Measurements from ENCODE around the gene WDR86.

The WDR86 gene

GRCh38 chr7:151429560-151430331 is 19.9 kb upstream of the WDR86 start:
- peak; percentile 98 for DNase-seq (ENCODE audit: low read depth, low spot score)
- peak overlapping the region; percentile 16 for H3K4me3 ChIP-seq (ENCODE audit: low read length)

- H3K4me3 ChIP-seq (ENCODE audit: low read length): peak overlapping the region; percentile 16
- DNase-seq (ENCODE audit: low read depth, low spot score): no peak
Measured at GRCh38 chr7:151429237-151429559, 19.4 kb upstream of the WDR86 start.

- no peak for DNase-seq (ENCODE audit: low read depth, low spot score)
- H3K4me3 ChIP-seq (ENCODE audit: low read length): no peak overlapping the region
Measured at GRCh38 chr7:151428378-151429236, 18.8 kb upstream of the WDR86 start.

- no peak overlapping the region for H3K4me3 ChIP-seq (ENCODE audit: low read length)
- DNase-seq (ENCODE audit: low read depth, low spot score): peak; percentile 63
Measured at GRCh38 chr7:151427705-151428377, 18.0 kb upstream of the WDR86 start.

GRCh38 chr7:151426904-151427704 is 17.3 kb upstream of the WDR86 start:
- DNase-seq (ENCODE audit: low read depth, low spot score): no peak
- H3K4me3 ChIP-seq (ENCODE audit: low read length): no peak overlapping the region

- DNase-seq (ENCODE audit: low read depth, low spot score): no peak
- no peak overlapping the region for H3K4me3 ChIP-seq (ENCODE audit: low read length)
Measured at GRCh38 chr7:151426441-151426903, 16.6 kb upstream of the WDR86 start.

GRCh38 chr7:151425670-151426440 is 16.0 kb upstream of the WDR86 start:
- DNase-seq (ENCODE audit: low read depth, low spot score): no peak

GRCh38 chr7:151424799-151425198 is 15.0 kb upstream of the WDR86 start:
- no peak for DNase-seq (ENCODE audit: low read depth, low spot score)
- no peak overlapping the region for H3K4me3 ChIP-seq (ENCODE audit: low read length)

More at GRCh38 chr7:151425670-151426440, 16.0 kb upstream of the WDR86 start:
- no peak overlapping the region for H3K4me3 ChIP-seq (ENCODE audit: low read length)

- DNase-seq (ENCODE audit: low read depth, low spot score): no peak
- H3K4me3 ChIP-seq (ENCODE audit: low read length): no peak overlapping the region
Measured at GRCh38 chr7:151423936-151424335, 14.1 kb upstream of the WDR86 start.

- H3K4me3 ChIP-seq (ENCODE audit: low read length): no peak overlapping the region
- no peak for DNase-seq (ENCODE audit: low read depth, low spot score)
Measured at GRCh38 chr7:151423226-151423625, 13.4 kb upstream of the WDR86 start.

GRCh38 chr7:151422212-151422611 is 12.4 kb upstream of the WDR86 start:
- DNase-seq (ENCODE audit: low read depth, low spot score): no peak
- no peak overlapping the region for H3K4me3 ChIP-seq (ENCODE audit: low read length)

GRCh38 chr7:151420144-151420543 is 10.3 kb upstream of the WDR86 start:
- H3K4me3 ChIP-seq (ENCODE audit: low read length): no peak overlapping the region
- DNase-seq (ENCODE audit: low read depth, low spot score): no peak

- DNase-seq (ENCODE audit: low read depth, low spot score): no peak
- H3K4me3 ChIP-seq (ENCODE audit: low read length): no peak overlapping the region
Measured at GRCh38 chr7:151416941-151417315, 7.1 kb upstream of the WDR86 start.

- no peak for DNase-seq (ENCODE audit: low read depth, low spot score)
- no peak overlapping the region for H3K4me3 ChIP-seq (ENCODE audit: low read length)
Measured at GRCh38 chr7:151416112-151416940, 6.5 kb upstream of the WDR86 start.

- DNase-seq (ENCODE audit: low read depth, low spot score): no peak
- no peak overlapping the region for H3K4me3 ChIP-seq (ENCODE audit: low read length)
Measured at GRCh38 chr7:151415375-151416105, 5.7 kb upstream of the WDR86 start.

GRCh38 chr7:151413241-151413640 is 3.4 kb upstream of the WDR86 start:
- no peak for DNase-seq (ENCODE audit: low read depth, low spot score)
- H3K4me3 ChIP-seq (ENCODE audit: low read length): no peak overlapping the region

GRCh38 chr7:151412318-151412717 is 2.5 kb upstream of the WDR86 start:
- no peak overlapping the region for H3K4me3 ChIP-seq (ENCODE audit: low read length)
- DNase-seq (ENCODE audit: low read depth, low spot score): no peak
